NOMO-1 treated with DMSO at 0.1 percent for 48 hours (cell line): ENCODE results near the gene FXYD3.

Source experiments
- DNase-seq: peaks from one replicate; lab custom pipeline; 2025; ENCODE audit not compliant: unreplicated experiment; lab: John Stamatoyannopoulos, UW

The FXYD3 gene

DNA sequence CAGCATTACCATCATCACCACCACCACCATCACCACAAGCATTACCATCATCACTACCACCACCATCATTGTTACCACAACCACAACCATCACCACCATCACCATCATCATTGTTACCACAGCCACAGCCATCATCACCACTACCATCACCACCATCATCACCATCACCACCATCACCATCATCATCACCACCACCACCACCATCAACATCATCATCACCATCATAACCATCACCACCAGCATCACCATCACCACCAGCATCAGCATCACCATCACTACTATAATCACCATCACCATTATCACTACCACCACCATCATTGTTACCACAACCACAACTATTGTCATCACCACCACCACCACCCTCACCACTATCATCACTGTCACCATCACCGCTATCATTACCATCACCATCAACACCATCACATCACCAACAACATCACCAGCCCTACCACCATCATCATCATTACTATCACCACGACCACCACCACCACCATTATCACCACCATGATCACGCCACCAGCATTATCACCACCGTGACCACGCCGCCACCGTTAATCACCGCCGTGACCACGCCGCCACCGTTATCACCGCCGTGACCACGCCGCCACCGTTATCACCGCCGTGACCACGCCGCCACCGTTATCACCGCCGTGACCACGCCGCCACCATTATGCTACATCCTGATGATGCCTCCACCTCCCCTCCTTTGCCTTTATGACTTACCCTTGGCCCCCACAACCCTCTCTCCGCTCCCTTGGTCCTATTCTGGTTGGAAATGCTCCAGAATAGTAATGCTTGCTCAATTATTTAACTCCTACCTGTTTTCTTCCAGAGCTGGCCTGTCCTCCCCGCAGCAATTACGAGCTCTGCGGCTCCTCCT, 10.0 kb upstream of the FXYD3 start:
- DNase-seq: no peak

DNA sequence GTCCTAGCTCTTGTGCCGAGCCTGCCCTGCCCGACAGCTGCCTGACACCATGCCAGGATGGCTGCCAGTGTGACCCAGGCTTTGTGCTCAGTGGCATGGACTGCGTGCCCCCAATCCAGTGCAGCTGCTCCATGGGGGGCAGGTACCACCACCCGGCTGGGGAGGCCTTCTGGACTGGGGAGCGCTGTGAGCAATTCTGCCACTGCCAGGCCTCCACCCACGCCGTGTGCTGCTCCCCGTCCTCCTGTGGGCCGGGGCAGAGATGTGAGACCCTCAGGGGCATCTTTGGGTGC, 9.4 kb upstream of the FXYD3 start:
- DNase-seq: no peak

GRCh38 chr19:35106898-35107541, 8.6 kb upstream of the FXYD3 start:
- no peak for DNase-seq

- no peak for DNase-seq
Measured at GRCh38 chr19:35107545-35107944, 8.1 kb upstream of the FXYD3 start.

- DNase-seq: no peak
Measured at GRCh38 chr19:35108730-35109129, 6.9 kb upstream of the FXYD3 start.

DNA sequence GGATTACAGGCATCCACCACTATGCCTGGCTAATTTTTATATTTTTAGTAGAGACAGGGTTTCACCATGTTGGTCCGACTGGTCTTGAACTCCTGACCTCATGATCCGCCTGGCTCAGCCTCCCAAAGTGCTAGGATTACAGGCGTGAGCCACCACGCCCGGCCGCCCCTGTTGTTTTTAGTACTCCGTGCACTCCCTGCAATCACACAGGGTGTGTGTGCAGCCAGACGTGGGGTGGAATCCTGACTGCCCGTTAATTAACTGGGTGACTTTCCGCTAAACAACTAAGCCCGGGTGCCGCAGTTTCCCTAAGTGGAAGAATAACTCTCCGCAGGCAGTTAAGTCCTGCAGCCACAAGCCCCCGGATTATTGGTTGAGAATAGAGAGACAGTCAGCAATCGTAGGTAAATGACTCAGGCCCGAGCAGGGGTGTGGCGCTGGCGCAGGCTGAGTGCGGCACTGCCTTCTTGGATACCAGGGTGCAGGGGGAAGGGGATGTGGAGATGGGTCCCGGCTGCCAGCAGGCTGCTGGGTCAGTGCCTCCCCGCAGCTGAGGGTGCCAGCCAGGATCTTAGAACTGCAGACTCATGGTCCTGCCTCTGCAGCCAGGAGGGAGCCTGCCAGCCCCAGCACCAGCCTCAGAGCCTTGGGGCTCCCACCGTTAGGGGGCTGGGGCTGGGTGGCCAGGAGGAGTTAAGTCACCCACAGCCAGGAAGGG, 6.1 kb upstream of the FXYD3 start:
- no peak for DNase-seq

DNA sequence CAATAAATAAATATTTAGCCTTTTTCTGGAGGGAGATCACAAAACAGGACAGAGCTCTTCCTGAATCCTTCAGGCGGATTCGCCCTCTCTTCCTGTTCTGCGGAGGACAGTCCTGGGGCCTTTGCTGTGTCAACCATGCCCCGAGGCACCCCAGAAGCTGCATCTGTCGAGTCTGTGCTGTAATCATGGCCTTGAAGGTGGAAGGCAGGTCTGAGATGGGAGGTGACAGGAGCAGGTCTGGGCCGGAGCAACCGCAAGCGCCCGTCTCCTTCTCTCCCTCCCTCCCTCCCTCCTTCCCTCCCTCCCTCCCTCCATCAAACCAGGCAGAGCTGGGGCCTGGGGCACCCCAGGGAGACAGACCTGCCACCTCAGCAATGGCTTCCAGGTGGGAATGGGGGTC, 4.6 kb upstream of the FXYD3 start:
- no peak for DNase-seq

GRCh38 chr19:35112995-35113688, 2.5 kb upstream of the FXYD3 start:
- no peak for DNase-seq

DNA sequence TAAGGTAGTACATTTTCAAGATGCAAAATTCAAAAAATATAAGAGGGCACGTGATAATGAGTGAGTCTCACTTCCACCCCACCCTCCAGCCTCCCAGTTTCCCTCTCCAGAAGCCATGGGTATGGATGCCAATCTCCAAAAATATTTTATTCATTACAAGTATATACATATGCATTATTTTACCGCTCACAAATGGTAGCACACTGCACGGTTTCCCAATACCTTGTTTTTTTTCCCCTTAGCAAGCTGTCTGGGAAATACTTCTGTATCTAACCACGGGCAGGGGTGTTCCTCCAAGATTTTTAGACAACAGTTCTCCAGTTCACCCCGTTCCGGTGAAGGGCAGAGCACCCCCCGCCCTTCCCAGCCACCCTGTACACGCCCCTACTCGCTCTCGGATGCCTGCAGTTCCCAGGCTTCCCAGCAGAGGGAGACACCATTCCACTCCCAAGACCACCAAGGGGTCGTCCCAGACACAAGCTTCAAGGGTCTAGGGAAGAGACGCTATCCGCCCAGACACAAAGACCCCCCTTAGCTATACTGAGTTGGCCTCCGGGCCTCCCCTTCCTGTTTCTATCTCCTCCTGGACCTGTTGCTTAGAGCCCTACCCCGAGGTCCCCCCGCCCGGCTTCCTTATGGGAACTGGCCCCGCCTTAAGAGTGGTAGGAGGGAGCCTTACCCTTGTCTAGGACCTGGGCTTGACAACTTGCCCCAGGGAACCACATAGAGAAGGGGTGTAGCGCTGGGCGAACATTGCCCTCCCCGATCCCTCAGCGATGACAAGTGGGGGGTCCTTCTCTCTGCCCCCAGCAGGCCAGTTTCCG, 1.1 kb upstream of the FXYD3 start:
- peak; percentile 33 for DNase-seq

DNA sequence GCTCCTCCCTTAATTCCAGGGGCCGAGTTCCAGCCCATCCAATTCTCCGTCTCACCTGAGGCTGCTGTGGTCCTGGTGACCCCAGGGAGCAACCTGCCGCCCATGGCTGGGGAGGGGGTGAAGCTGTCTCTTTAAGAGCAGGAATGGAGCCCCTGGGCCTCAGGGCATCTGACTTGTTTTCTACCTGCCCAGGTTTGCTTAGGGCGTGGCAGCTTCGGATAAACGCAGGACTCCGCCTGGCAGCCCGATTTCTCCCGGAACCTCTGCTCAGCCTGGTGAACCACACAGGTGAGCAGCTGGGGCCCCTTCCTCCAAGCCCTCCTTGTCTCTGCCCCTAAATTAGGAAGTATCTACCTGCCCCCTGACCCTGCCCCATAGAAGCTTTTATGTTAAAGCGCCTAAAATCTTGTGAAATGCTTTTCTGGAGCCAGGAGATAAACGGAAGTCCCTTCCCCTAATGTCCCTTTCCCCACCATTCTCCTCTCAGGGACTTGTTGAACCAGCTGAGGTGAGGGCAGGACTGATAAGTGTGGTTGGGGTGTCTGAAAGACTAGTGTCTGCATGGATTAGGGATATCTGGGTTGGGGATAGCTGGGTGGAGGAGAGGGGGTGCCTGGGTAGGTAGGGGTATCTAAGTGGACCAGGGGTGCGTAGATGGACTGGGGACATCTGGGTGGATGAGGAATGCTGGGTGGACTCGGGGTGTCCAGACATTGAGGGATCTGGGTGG, 614 bp downstream of the FXYD3 start:
- no peak for DNase-seq

- no peak for DNase-seq
Measured at GRCh38 chr19:35117116-35117515, 1.5 kb downstream of the FXYD3 start.

- DNase-seq: no peak
Measured at GRCh38 chr19:35117799-35118198, 2.2 kb downstream of the FXYD3 start.

DNA sequence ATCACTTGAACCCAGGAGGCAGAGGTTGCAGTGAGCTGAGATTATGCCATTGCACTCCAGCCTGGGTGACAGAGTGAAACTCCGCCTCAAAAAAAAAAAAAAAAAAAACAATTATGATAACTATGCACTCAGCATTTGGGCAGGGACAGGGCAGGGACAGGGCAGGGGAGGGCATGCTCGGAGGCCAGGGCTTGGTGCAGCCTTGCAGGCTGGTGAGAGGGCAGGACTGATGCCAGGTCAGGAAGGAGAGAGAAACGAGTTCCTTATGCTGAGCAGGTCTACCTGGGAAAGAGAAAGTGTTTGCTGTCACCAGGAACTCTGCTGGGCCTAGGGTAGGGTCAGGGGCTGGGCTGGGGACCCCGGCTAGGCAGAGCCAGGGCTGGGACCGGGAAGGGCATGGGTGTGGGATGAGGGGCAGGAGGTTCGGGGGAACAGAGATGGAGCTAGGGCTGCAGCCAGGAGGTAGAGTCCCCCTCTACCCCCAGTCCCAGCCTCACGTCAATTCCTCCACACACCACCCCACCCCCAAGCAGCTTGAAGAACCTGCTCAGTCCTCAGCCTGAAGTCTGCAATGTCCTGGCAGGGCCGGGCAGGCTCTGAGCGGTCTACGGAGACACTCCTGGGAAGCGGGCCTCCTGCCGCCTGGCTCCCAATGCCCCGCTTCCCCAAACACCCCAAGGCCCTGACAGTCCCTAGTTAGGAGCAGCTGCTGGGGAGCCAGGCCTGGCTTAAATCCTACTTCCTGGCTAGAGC, 2.8 kb downstream of the FXYD3 start:
- no peak for DNase-seq

DNA sequence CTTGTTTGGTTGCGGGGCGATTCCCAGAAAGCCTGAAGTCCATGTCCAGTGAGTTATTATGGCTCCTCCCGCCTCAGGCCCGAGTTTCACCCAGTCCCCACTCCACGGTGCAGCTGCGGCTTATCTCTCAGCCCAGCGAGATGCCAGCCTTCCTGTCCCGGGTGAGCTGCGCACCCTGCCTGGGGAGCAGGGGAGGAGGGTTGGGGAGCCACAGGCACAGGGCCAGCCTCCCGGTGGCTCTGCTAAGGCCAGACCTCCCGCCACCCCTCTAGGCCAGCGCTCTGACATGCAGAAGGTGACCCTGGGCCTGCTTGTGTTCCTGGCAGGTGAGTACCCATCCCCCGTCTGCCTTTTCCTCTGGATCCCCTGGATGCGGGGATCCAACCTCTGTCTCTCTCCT, 3.5 kb downstream of the FXYD3 start:
- DNase-seq: no peak

GRCh38 chr19:35119578-35120155, 4.0 kb downstream of the FXYD3 start:
- DNase-seq: peak; percentile 23

DNA sequence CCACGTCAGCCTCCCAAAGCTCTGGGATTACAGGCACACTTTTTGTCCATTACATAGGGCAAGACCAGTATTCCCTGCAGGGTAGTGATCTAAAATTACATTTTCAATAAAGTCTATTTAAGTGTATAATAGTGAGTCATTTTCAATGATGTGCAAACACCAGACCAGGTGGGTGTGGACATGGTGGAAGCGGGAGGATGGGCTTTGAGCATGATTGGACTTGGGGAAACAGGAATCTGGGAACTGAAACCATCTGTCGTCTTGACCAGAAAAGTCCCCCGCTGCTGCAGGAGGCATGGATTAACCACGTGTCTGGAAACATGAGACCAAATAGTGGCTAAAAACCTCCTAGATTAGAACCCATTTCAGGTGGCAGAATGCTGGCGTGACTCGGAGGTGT, 4.9 kb downstream of the FXYD3 start:
- DNase-seq: no peak

DNA sequence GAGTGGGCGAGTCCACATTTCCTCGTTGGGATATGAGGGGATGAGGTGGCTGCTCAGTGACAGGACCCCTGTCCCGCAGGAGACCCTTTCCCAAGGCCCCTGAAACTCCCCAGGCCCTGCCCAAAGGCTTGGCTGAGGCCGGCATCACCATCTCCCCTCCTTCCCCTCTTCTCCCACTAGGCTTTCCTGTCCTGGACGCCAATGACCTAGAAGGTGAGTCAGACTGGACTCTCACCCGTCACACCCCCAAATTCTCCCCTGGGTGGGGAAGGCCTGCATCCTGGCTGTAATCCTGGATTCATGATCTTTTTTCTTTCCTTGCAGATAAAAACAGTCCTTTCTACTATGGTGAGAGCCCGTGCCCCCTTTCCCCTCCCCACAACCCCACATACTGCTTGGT, 5.3 kb downstream of the FXYD3 start:
- no peak for DNase-seq

GRCh38 chr19:35122687-35123551, 7.3 kb downstream of the FXYD3 start:
- DNase-seq: no peak
